HCT116 (cell line): Measurements from ENCODE around the gene PKNOX2. TPM values are rescaled to one million over a fixed set of nuclear protein-coding genes. Genes with fewer than 3 reads are reported as not detected.

Experiments
- ATAC-seq: fragments of 200-7000 bp; cut with Tn5 transposase; 2 replicates; pipeline ENCODE4 v1.9.1; 2020; ENCODE audit warnings: mild to moderate bottlenecking, moderate library complexity
- BruUV-seq: library from RNA; stranded (reverse); fragments of 400-500 nt; replicated peaks from 2 replicates; lab custom pipeline; 2021; lab: Mats Ljungman, UMichigan
- CTCF ChIA-PET: fragments of 300-600 bp; sonication (Branson Sonifier 250); formaldehyde crosslinking; loops from one replicate; lab custom pipeline; 2021; ENCODE audit warnings: antibody characterized with exemption; lab: Charles Lee
- POLR2A ChIA-PET: fragments of 300-600, 350-600 bp; sonication (Branson Sonifier 250); formaldehyde crosslinking; loops from one replicate; lab custom pipeline; 2021; ENCODE audit warnings: antibody characterized with exemption; lab: Charles Lee
- RAD21 ChIA-PET, 2 experiments: fragments of 300-600 bp; sonication (Branson Sonifier 250); formaldehyde crosslinking; loops; one replicate each; lab custom pipeline; 2023; ENCODE audit warnings: low total read pairs in 2 of 2; ENCODE audit not compliant: uncharacterized antibody in 2 of 2, unreplicated experiment in 2 of 2, low non-redundant PET in 1 of 2; lab: Charles Lee
- DNase-seq: peaks from one replicate; pipeline ENCODE4 v3.0.0-alpha.2; 2010; ENCODE audit warnings: low read depth, low spot score
- H2AFZ ChIP-seq: fragments of 200-600 bp; shearing (Covaris generic), sonication (generic); 2 replicates; pipeline ENCODE4 v1.6.1; 2017; ENCODE audit warnings: low read depth, mixed run types, mixed read lengths, antibody characterized with exemption, low read length; ENCODE audit not compliant: poor library complexity, severe bottlenecking
- H3K27ac ChIP-seq: 2 replicates; pipeline ENCODE4 v1.5.1; 2012; ENCODE audit warnings: low read depth, low read length
- H3K27me3 ChIP-seq: fragments of 200-600 bp; sonication (generic); 2 replicates; pipeline ENCODE4 v1.6.1; 2016; ENCODE audit warnings: mixed run types, low read length, mixed read lengths; ENCODE audit not compliant: insufficient read depth
- H3K36me3 ChIP-seq, 2 experiments: fragments of 200-500 bp in 1 of 2; fragments of 200-600 bp in 1 of 2; sonication (Bioruptor generic) in 1 of 2; sonication (generic) in 1 of 2; 2 replicates each; pipeline versions ENCODE4 v1.5.1 to v1.6.1; 2014 to 2016; ENCODE audit warnings: low read length in 2 of 2, inconsistent platforms in 1 of 2, mixed read lengths in 1 of 2, mixed run types in 1 of 2; ENCODE audit not compliant: insufficient read depth in 2 of 2, control insufficient read depth in 1 of 2
- H3K4me1 ChIP-seq, 2 experiments: fragments of 200-600 bp in 1 of 2; sonication (generic) in 1 of 2; 2 replicates each; pipeline versions ENCODE4 v1.5.1 to v1.6.1; 2012 to 2017; ENCODE audit warnings: low read length in 2 of 2, inconsistent platforms in 1 of 2, mild to moderate bottlenecking in 1 of 2, mixed read lengths in 1 of 2, mixed run types in 1 of 2, moderate library complexity in 1 of 2; ENCODE audit not compliant: insufficient read depth in 2 of 2, control insufficient read depth in 1 of 2
- H3K4me2 ChIP-seq: fragments of 200-600 bp; sonication (generic); 2 replicates; pipeline ENCODE4 v1.6.1; 2017; ENCODE audit warnings: mixed run types, low read length, mixed read lengths
- H3K4me3 ChIP-seq, 2 experiments: fragments of 200-600 bp in 1 of 2; sonication (generic) in 1 of 2; replicated peaks in 1 of 2; 2 replicates each; pipeline ENCODE4 v1.5.1; 2011 to 2016; ENCODE audit warnings: low read length in 2 of 2, control low read depth in 1 of 2, low read depth in 1 of 2, mild to moderate bottlenecking in 1 of 2, mixed read lengths in 1 of 2, mixed run types in 1 of 2
- H3K79me2 ChIP-seq: fragments of 200-600 bp; sonication (generic); 2 replicates; pipeline ENCODE4 v1.6.1; 2017; ENCODE audit warnings: mild to moderate bottlenecking, mixed run types, low read length, moderate library complexity, mixed read lengths; ENCODE audit not compliant: insufficient read depth
- H3K9ac ChIP-seq: fragments of 200-600 bp; sonication (generic); 2 replicates; pipeline ENCODE4 v1.6.1; 2016; ENCODE audit warnings: low read length, mixed read lengths
- H3K9me2 ChIP-seq: fragments of 200-600 bp; sonication (generic), shearing (Covaris generic); 2 replicates; pipeline ENCODE4 v1.6.1; 2017; ENCODE audit warnings: mixed run types, mild to moderate bottlenecking, moderate library complexity; ENCODE audit not compliant: insufficient read depth
- H3K9me3 ChIP-seq, 2 experiments: fragments of 200-500 bp in 1 of 2; fragments of 200-600 bp in 1 of 2; sonication (Bioruptor generic) in 1 of 2; sonication (generic) in 1 of 2; 2 replicates each; pipeline ENCODE4 v1.6.1; 2014 to 2017; ENCODE audit warnings: low read length in 2 of 2, mixed read lengths in 2 of 2, inconsistent platforms in 1 of 2, low read depth in 1 of 2, mild to moderate bottlenecking in 1 of 2, mixed run types in 1 of 2, moderate library complexity in 1 of 2; ENCODE audit not compliant: control insufficient read depth in 1 of 2, insufficient read depth in 1 of 2
- H4K20me1 ChIP-seq: fragments of 200-600 bp; sonication (generic), shearing (Covaris generic); 2 replicates; pipeline ENCODE4 v1.6.1; 2017; ENCODE audit warnings: mixed run types, mild to moderate bottlenecking, moderate library complexity; ENCODE audit not compliant: insufficient read depth
- CBX3 ChIP-seq: IDR thresholded peaks from 2 replicates; pipeline ENCODE4 v1.6.1; 2012; ENCODE audit warnings: low read depth
- EGR1 ChIP-seq: IDR thresholded peaks from 2 replicates; pipeline ENCODE4 v1.6.1; 2012; ENCODE audit warnings: low read depth
- ELF1 ChIP-seq: IDR thresholded peaks from 2 replicates; pipeline ENCODE4 v1.6.1; 2012; ENCODE audit warnings: low read depth, borderline replicate concordance
- FOSL1 ChIP-seq: IDR thresholded peaks from 2 replicates; pipeline ENCODE4 v1.6.1; 2012; ENCODE audit warnings: low read depth
- JUND ChIP-seq: IDR thresholded peaks from 2 replicates; pipeline ENCODE4 v1.6.1; 2012
- POLR2AphosphoS5 ChIP-seq: IDR thresholded peaks from 2 replicates; pipeline ENCODE4 v1.6.1; 2011; ENCODE audit warnings: mild to moderate bottlenecking, low read depth, low read length, moderate library complexity
- REST ChIP-seq: IDR thresholded peaks from 2 replicates; pipeline ENCODE4 v1.6.1; 2012; ENCODE audit warnings: low read depth
- SIN3A ChIP-seq: IDR thresholded peaks from 2 replicates; pipeline ENCODE4 v1.6.1; 2012; ENCODE audit warnings: low read depth
- SRF ChIP-seq: IDR thresholded peaks from 2 replicates; pipeline ENCODE4 v1.6.1; 2012; ENCODE audit warnings: low read depth
- ZFX ChIP-seq: fragments of 450-650 bp; IDR thresholded peaks from 2 replicates; pipeline ENCODE4 v1.6.1; 2017
- intact Hi-C: fragments of 100-400 bp; cut with micrococcal nuclease; formaldehyde crosslinking; loops from 2 replicates; pipeline ENCODE4 v1.10.0; 2022
- total RNA-seq: library from RNA; stranded (reverse); gene quantifications from one replicate; pipeline ENCODE4 v1.2.1, GENCODE V29; 2021; ENCODE audit not compliant: unreplicated experiment
- TF ChIP-seq, protein P1 (sequence below): IDR thresholded peaks from 2 replicates; pipeline ENCODE4 v1.6.1; 2012

PKNOX2 gene
- total RNA-seq, 1 experiment from 2014 or later, result 0.20 TPM

DNA sequence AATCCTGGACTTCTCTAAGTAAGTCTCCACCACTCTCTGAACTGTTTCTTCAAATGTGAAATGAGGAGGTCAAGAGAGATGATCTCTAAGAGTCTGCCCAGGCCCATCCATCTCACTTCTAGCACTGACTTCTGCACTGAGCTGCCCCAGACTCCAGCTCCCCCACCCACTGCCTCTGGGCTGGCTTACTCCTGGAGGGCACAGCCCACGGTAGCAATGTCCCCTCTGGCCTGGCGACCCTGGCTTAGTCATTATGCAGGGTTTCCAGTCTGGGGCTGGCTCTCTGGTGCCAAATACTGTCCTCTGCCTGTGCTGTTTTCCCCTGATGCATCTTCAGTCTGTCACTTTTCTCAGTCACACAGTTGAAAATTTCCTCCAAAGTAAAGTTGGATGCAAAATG, 60.9 kb downstream of the PKNOX2 start:
- CTCF ChIA-PET, result no interaction called here
- intact Hi-C loops, result loop anchor here (10.0 kb wide), 1 partner anchor 261 kb away; no protein-coding TSS in a partner anchor

GRCh38 chr11:125226031-125226430, 61.5 kb downstream of the PKNOX2 start:
- Histone ChIP-seq H3K9me2 (no peaks in the 10 kb centered on the region), H2AFZ (no peak overlapping the region), H3K27ac (no peak overlapping the region), H3K4me1 (peaks cover 0 to 4% of the 10 kb centered on the region in 2 experiments; a peak in 2 of 4 replicates), H3K27me3 (0 out of 2 replicates have a peak, but pooled peaks cover 6% of the 10 kb centered on the region), H3K79me2 (no peaks in the 10 kb centered on the region), H3K9ac (no peak overlapping the region), H3K4me2 (no peak overlapping the region), H3K4me3 (no peak overlapping the region), H4K20me1 (no peaks in the 10 kb centered on the region), H3K9me3 (no peaks in the 10 kb centered on the region), H3K36me3 (no peaks in the 10 kb centered on the region)
- POLR2A ChIA-PET, result no interaction called here
- no TSS peak for BruUV-seq
- TF ChIP-seq ELF1, result no peak
- TF ChIP-seq POLR2AphosphoS5, result no peak
- no peak for TF ChIP-seq SRF
- no peak for TF ChIP-seq SIN3A
- TF ChIP-seq FOSL1, result no peak
- no peak for TF ChIP-seq ZFX
- no peak for TF ChIP-seq REST
- TF ChIP-seq EGR1, result no peak
- no peak for TF ChIP-seq JUND
- no peak for TF ChIP-seq CBX3
- CTCF ChIA-PET, result no interaction called here
- DNase-seq (no peak), ATAC-seq (no peak)
- intact Hi-C loops, result loop anchor here (10.0 kb wide), 1 partner anchor 261 kb away; no protein-coding TSS in a partner anchor
- RAD21 ChIA-PET, result no interaction called here

More for the DNA sequence above, 60.9 kb downstream of the PKNOX2 start:
- no peaks in the 10 kb centered on the region for H3K9me2 ChIP-seq
- no peak overlapping the region for H3K4me3 ChIP-seq
- RAD21 ChIA-PET, result no interaction called here
- no peak for ATAC-seq
- no peaks in the 10 kb centered on the region for H3K36me3 ChIP-seq
- no peak overlapping the region for H3K9ac ChIP-seq
- no peaks in the 10 kb centered on the region for H3K79me2 ChIP-seq
- 0 out of 2 replicates have a peak, but pooled peaks cover 6% of the 10 kb centered on the region for H3K27me3 ChIP-seq
- TF ChIP-seq, protein P1, sequence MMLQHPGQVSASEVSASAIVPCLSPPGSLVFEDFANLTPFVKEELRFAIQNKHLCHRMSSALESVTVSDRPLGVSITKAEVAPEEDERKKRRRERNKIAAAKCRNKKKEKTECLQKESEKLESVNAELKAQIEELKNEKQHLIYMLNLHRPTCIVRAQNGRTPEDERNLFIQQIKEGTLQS, result no peak
- H3K27ac ChIP-seq, result no peak overlapping the region
- H4K20me1 ChIP-seq, result no peaks in the 10 kb centered on the region
- no peaks in the 10 kb centered on the region for H3K9me3 ChIP-seq
- no peak for DNase-seq
- no peak overlapping the region for H2AFZ ChIP-seq
- POLR2A ChIA-PET, result no interaction called here
- H3K4me1 ChIP-seq, result peaks cover 0 to 4% of the 10 kb centered on the region in 2 experiments; a peak in 2 of 4 replicates
- H3K4me2 ChIP-seq, result no peak overlapping the region
- BruUV-seq, result no TSS peak
